NCI-H2081 (cell line): Measurements from ENCODE around the gene HES7.

ENCODE experiments used
- DNase-seq, 2 experiments: peaks; one replicate each; lab custom pipeline; 2025; lab: John Stamatoyannopoulos, UW

HES7 gene

DNA sequence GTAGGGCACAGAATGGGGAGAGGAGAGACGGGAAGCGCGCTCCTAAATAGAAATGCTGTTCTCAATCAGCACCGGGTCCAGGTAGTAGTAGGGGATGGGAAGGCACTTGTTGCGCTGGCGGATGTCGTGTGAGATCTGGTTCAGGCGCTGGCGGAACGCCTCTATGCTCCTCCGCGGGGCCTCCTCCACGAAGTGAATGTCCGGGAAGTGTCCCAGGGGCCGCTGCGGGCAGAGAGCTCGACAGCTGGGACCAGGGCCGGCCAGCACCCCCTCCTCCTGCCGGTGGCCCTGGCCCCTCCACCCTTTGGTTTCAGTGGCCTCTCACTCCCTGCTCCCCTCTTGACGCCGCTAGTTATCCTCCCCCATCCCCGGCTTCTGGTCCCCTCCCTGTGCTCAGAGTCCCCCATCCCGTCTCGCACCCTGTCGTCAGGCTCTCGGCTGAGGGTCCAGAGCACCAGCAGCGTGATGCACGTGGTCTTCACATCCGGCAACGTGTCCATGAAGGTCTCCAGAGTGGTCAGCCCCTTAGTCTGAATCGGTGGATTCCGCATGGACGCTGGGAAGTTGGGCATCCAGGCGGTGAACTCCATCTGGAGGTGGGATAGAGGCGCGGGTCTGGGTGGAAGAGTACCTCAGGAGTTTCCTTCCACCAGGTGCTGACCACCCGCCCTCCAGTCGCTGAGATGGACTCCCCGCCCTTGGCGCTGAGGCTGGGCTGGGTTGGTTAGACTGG, 51.0 kb downstream of the HES7 start:
- no peak for DNase-seq

DNA sequence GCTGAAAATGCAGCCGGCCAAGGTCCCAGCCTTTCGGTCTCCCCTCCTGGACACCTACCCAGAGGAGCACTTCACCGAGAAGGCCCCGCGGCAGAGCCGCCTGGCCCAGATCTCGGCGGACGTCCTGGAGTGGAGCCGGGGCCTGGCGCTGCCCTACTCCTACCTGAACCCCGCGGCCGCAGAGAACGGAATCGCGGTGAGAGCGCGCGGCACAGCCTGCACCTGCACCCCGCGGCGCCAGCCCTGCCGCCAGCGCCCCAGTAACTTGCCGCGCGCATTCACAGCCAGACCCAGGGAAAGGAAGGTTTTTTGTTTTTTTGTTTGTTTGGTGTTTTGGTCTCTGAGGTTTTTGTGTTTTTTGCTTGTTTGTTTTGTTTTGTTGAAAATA, 51.6 kb downstream of the HES7 start:
- no peak for DNase-seq

DNA sequence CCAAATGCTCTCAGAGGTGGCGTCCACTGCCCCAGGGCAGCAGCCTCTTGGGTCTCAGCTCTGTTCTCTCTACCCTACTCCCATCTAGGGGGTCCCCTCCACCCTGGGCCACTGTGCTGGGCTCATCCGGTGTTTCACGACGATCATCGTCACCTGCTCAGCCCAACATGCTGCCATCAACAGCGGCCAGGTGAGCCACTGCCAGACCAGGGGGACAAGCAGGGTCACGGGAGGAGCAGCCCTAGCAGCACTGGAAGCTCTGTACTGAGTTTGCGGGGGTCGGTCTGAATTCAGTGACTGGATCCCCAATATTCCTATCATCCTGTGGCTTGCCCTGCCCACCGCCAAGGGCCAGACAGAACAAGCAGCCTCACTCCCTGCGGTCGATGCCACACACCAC, 52.4 kb downstream of the HES7 start:
- no peak for DNase-seq
